Muscle layer of duodenum (tissue), 2 donors: ENCODE measurements around the gene GBA2.

Experiments used
- H3K27ac ChIP-seq: one replicate; pipeline ENCODE4 v1.7.0; 2013; ENCODE audit warnings: mild to moderate bottlenecking, low read length
- H3K27me3 ChIP-seq: one replicate; pipeline ENCODE4 v1.7.0; 2013; ENCODE audit warnings: low read depth, mild to moderate bottlenecking, control low read depth, low read length
- H3K36me3 ChIP-seq, 2 donors: one replicate each; pipeline ENCODE4 v1.7.0; 2013; ENCODE audit warnings: low read length in 2 of 2, control low read depth in 1 of 2, mild to moderate bottlenecking in 1 of 2; ENCODE audit not compliant: insufficient read depth in 2 of 2, control insufficient read depth in 1 of 2
- H3K4me1 ChIP-seq, 2 donors: one replicate each; pipeline ENCODE4 v1.7.0; 2013; ENCODE audit warnings: low read length in 2 of 2, mild to moderate bottlenecking in 2 of 2, control low read depth in 1 of 2, moderate library complexity in 1 of 2; ENCODE audit not compliant: insufficient read depth in 2 of 2, control insufficient read depth in 1 of 2
- H3K4me3 ChIP-seq, 2 donors: one replicate each; pipeline ENCODE4 v1.7.0; 2013; ENCODE audit warnings: low read length in 2 of 2, low read depth in 1 of 2, mild to moderate bottlenecking in 1 of 2
- H3K9me3 ChIP-seq, 2 donors: one replicate each; pipeline ENCODE4 v1.7.0; 2013; ENCODE audit warnings: low read length in 2 of 2, control low read depth in 1 of 2, mild to moderate bottlenecking in 1 of 2; ENCODE audit not compliant: control insufficient read depth in 1 of 2
- donor health status: healthy.

Gene GBA2

GRCh38 chr9:35749515-35750255 lies 657 bp upstream of the GBA2 start:
- H3K4me3 ChIP-seq: peak overlapping the region; percentile 77 to 97
- H3K36me3 ChIP-seq: peaks cover 34 to 39% of the 10 kb centered on the region in 2 donors
- H3K4me1 ChIP-seq: peaks cover 25 to 39% of the 10 kb centered on the region in 2 donors
- peak overlapping the region; percentile 75 for H3K27ac ChIP-seq
- H3K9me3 ChIP-seq: no peaks in the 10 kb centered on the region
- no peaks in the 10 kb centered on the region for H3K27me3 ChIP-seq

DNA sequence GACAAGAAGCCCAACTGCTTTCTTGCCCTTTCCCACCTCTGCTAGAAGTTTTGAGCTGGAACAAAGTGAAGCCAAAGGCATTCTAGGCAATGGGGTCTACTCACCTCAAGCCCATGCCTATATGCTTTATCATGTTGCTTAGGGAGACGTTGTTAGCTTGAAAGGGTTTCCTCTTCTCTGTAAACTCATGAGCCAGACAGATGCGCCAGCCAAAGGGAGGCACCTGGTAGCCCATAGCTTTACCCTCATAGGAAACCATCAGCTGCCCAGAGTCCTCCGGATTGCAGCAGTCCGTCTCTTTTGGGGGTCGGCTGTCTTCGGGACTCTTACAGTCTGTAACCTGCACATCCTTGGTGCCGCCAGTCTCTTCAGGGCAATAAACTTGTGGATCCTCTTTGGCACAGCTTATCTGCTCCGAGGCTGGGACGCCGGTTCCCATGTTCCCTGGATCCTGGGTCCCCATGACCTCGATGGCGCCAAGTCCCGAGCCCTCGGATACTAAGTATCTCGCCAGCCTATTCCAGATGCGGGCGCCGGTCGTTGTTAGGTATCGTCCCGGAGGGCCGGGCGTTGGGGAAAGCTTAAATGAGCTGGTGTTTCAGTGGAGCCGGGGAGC lies 678 bp downstream of the GBA2 start:
- Histone ChIP-seq H3K9me3 (no peaks in the 10 kb centered on the region), H3K27me3 (no peaks in the 10 kb centered on the region), H3K36me3 (peaks cover 39 to 42% of the 10 kb centered on the region in 2 donors), H3K4me3 (peak overlapping the region; percentile 96 to 97), H3K27ac (peak overlapping the region; percentile 91), H3K4me1 (peaks cover 25 to 39% of the 10 kb centered on the region in 2 donors)

DNA sequence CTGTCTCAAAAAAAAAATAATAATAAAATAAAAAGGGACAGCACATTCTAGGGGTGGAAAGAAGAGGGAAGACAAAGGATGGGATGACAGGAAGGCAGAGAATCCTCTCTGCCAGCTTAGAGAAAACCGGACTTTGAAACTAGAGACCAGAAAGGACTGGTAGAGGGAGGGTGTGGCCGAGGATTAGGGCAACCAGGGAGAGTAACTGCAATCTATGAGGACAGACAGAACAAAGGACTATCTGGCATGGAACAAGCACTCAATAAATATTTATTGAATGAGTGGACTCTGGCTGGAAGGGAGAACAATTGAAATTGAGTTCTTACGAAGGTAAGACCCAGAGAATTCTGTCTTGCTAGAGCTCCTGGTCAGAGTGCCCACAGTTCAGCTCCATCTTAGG lies 2.4 kb downstream of the GBA2 start:
- Histone ChIP-seq H3K9me3 (no peaks in the 10 kb centered on the region), H3K4me1 (peaks cover 25 to 39% of the 10 kb centered on the region in 2 donors), H3K4me3 (peak overlapping the region; percentile 96 to 97), H3K27me3 (no peaks in the 10 kb centered on the region), H3K36me3 (peaks cover 38 to 42% of the 10 kb centered on the region in 2 donors), H3K27ac (peak overlapping the region; percentile 91)

- Histone ChIP-seq H3K27me3 (no peaks in the 10 kb centered on the region), H3K27ac (peak overlapping the region; percentile 22), H3K9me3 (no peaks in the 10 kb centered on the region), H3K4me3 (peak overlapping the region; percentile 47 to 97), H3K36me3 (peaks cover 34 to 41% of the 10 kb centered on the region in 2 donors), H3K4me1 (peaks cover 25 to 39% of the 10 kb centered on the region in 2 donors)
Measured at GRCh38 chr9:35745569-35745968, 3.5 kb downstream of the GBA2 start.

DNA sequence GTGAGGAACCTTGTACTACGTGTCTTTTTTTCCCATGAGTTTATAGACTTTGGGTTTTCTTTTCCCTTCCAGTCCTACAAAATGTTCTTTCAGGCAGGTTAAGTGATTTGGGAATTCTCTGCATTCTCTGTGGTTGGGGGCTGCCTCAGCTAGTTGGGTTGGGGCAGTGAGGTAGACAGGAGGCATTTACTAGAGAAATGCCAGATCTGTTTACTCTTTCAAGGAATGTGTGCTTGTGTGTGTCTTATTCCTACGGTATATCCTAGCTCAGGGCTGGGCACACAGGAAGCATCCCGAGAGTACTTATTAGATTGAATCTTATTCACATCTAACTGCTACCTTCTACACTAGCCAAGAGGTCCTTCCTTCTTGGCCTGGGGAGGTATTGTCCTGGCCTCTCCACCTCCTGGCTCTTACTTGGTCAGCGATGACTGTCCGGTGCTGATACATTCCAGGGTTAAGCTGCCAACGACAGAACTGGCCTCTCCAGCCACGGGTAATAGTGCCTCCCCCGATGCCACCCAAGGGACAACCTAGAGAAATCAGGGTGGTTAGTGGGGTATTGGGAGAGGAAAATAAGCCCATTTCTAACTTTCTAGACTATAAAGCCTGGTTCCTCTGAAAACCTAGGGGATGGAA lies 5.0 kb downstream of the GBA2 start:
- Histone ChIP-seq H3K27me3 (no peaks in the 10 kb centered on the region), H3K4me3 (no peak overlapping the region), H3K36me3 (peaks cover 50 to 56% of the 10 kb centered on the region in 2 donors), H3K4me1 (peaks cover 18 to 28% of the 10 kb centered on the region in 2 donors), H3K9me3 (no peaks in the 10 kb centered on the region), H3K27ac (no peak overlapping the region)

DNA sequence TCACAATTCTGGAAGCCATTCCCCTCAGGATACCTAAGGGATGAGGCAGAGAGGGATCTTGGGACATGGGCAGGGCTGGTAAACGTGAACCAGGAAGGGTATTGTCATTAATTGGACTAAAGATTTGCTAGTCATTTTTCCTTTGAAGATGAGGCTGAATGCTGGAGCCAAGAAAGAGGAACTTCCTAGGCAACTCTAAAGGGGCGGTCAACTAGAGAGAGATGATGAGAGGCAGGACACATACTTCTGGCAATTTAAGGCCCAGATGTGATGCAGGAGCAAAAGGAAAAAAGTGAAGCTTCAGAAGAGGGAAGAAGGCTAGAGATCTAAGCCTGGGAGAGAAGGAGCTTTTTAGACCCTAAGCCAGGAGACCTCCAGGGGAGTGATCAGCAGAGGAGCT lies 5.6 kb downstream of the GBA2 start:
- peaks cover 56 to 62% of the 10 kb centered on the region in 2 donors for H3K36me3 ChIP-seq
- H3K27me3 ChIP-seq: no peaks in the 10 kb centered on the region
- no peak overlapping the region for H3K27ac ChIP-seq
- peaks cover 18 to 28% of the 10 kb centered on the region in 2 donors for H3K4me1 ChIP-seq
- no peaks in the 10 kb centered on the region for H3K9me3 ChIP-seq
- no peak overlapping the region for H3K4me3 ChIP-seq

DNA sequence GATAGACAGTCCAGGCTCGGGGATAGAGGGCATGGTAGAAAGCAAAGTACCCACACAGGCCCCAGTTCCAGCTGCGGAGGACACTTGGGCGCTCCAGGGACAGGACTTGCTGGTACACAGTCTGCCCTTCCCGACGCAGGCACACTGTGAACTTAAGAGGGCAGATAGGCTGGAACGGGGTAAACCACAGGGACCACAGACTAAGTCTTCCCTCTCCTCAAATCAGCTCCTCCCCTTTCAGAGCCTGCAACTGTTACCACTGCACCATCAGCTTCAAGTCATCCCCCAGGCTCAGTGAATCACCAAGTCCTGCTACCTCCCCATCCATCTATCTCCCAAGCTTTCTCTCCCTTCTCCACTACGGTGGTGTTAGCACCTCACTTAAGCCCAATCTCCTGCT lies 7.3 kb downstream of the GBA2 start:
- no peak overlapping the region for H3K4me3 ChIP-seq
- H3K36me3 ChIP-seq: peaks cover 73 to 79% of the 10 kb centered on the region in 2 donors
- H3K9me3 ChIP-seq: no peaks in the 10 kb centered on the region
- H3K27ac ChIP-seq: no peak overlapping the region
- H3K27me3 ChIP-seq: no peaks in the 10 kb centered on the region
- H3K4me1 ChIP-seq: peaks cover 8 to 16% of the 10 kb centered on the region in 2 donors

GRCh38 chr9:35740243-35740642 lies 8.8 kb downstream of the GBA2 start:
- H3K4me3 ChIP-seq: no peak overlapping the region
- no peaks in the 10 kb centered on the region for H3K9me3 ChIP-seq
- peaks cover 0 to under 1% of the 10 kb centered on the region in 2 donors for H3K4me1 ChIP-seq
- H3K27ac ChIP-seq: no peak overlapping the region
- H3K36me3 ChIP-seq: peaks cover 88 to 94% of the 10 kb centered on the region in 2 donors
- no peaks in the 10 kb centered on the region for H3K27me3 ChIP-seq

DNA sequence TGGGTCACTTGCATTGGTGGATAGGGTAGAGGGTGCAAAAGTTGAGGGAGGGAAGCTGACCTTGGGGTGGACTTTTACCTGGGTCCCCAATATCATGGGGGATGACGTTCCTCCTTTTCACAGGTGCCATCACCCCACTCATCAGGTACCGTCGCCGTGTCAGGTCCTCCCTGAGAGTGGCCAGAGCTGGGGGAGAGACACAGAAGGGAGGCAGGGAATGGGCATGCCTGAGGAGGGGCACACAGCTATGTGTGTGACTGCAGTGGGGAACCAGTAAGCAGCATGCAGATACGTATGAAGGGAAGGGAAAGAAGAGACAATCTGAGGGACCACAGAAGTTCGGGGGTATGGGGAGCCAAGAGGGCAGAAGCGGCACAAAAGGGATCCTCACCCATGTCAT lies 10.1 kb downstream of the GBA2 start:
- H3K9me3 ChIP-seq: no peaks in the 10 kb centered on the region
- peaks cover under 1 to 5% of the 10 kb centered on the region in 2 donors for H3K4me1 ChIP-seq
- H3K4me3 ChIP-seq: no peak overlapping the region
- H3K27me3 ChIP-seq: no peaks in the 10 kb centered on the region
- H3K27ac ChIP-seq: no peak overlapping the region
- peaks cover 87 to 88% of the 10 kb centered on the region in 2 donors for H3K36me3 ChIP-seq

- Histone ChIP-seq H3K36me3 (peaks cover 80% of the 10 kb centered on the region in 2 donors), H3K27me3 (no peaks in the 10 kb centered on the region)
Measured at GRCh38 chr9:35738186-35738585, 10.8 kb downstream of the GBA2 start.

DNA sequence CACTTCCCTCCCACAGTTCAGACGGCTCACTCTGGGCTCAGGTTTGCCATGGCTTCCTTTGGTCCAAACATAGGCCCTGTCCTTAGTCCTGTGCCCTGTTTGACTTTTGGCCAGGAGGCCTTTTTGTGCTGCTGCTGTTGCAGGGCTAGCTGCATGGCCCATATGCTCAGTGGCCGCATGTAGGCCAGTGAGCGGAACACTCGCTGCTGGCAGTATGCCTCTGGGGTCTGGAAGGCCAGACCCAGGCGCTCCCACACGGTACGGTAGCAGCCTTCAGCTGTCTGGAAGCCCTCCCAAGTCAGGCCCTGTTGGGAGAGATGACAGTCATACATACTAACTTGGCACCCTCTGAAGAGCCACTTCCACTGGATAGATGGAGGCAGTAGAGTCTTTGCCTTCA lies 11.9 kb downstream of the GBA2 start:
- no peaks in the 10 kb centered on the region for H3K27me3 ChIP-seq
- no peak overlapping the region for H3K4me3 ChIP-seq
- H3K36me3 ChIP-seq: peaks cover 70 to 71% of the 10 kb centered on the region in 2 donors
- H3K9me3 ChIP-seq: no peaks in the 10 kb centered on the region
- no peak overlapping the region for H3K27ac ChIP-seq
- H3K4me1 ChIP-seq: peaks cover 6 to 15% of the 10 kb centered on the region in 2 donors

More at GRCh38 chr9:35738186-35738585, 10.8 kb downstream of the GBA2 start:
- Histone ChIP-seq H3K4me3 (no peak overlapping the region), H3K9me3 (no peaks in the 10 kb centered on the region), H3K27ac (no peak overlapping the region), H3K4me1 (peaks cover 6 to 12% of the 10 kb centered on the region in 2 donors)
